ENCODE measurements around the gene MINAR2. TPM values are rescaled to one million over a fixed set of nuclear protein-coding genes. Genes with fewer than 3 reads are reported as not detected.

MINAR2 gene
- total RNA-seq, 1 donor from 2014 or later = not detected

DNA sequence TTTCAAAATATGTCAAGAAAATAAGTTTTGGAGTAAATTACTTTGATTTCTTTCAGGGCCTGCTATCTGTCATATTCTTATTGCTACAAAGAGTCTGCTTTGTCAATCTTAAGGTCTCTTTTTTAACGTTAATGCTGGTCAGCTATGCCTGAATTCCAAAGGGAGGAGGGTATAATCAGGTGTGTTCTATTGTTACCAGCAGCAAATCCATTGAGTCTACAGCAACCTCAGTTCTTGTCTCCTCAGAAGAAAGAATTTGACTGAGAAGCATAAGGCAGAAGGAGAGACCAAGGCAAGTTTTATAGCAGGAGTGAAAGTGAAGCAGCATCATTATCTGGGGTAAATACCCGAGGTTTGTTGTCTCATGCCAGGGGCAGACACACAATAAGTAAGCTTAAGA lies 23.7 kb upstream of the MINAR2 start:
- no peak overlapping the region for H3K4me3 ChIP-seq (ENCODE audit: low read depth, low read length)
- DNase-seq (ENCODE audit: low read depth) = no peak
- TF ChIP-seq, protein P1, sequence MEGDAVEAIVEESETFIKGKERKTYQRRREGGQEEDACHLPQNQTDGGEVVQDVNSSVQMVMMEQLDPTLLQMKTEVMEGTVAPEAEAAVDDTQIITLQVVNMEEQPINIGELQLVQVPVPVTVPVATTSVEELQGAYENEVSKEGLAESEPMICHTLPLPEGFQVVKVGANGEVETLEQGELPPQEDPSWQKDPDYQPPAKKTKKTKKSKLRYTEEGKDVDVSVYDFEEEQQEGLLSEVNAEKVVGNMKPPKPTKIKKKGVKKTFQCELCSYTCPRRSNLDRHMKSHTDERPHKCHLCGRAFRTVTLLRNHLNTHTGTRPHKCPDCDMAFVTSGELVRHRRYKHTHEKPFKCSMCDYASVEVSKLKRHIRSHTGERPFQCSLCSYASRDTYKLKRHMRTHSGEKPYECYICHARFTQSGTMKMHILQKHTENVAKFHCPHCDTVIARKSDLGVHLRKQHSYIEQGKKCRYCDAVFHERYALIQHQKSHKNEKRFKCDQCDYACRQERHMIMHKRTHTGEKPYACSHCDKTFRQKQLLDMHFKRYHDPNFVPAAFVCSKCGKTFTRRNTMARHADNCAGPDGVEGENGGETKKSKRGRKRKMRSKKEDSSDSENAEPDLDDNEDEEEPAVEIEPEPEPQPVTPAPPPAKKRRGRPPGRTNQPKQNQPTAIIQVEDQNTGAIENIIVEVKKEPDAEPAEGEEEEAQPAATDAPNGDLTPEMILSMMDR (conservative IDR thresholded peaks at IDR 0.05; ENCODE audit: low read depth, low read length) = no peak

DNA sequence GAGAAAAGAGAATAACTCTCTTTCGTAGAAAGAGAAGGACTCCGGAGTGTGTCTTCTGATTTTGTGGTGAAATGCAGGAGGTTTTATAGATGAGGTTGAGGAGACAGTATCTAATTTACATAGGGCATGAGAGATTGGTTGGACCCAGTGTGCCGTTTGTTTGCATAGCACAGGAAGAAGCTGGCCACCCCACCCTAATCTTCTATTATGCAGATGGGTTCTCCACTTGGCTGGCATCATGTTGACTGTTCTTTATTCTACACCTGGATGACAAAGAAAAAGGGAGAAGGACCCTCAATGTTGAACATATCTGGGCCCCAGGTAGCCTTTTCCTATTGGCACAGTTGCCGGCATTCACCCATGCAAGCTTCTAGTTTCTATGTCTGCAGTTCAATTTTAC lies 23.2 kb upstream of the MINAR2 start:
- DNase-seq (ENCODE audit: low read depth) = no peak
- H3K4me3 ChIP-seq (ENCODE audit: low read depth, low read length) = no peak overlapping the region
- TF ChIP-seq, protein P1 (conservative IDR thresholded peaks at IDR 0.05; ENCODE audit: low read depth, low read length) = no peak

DNA sequence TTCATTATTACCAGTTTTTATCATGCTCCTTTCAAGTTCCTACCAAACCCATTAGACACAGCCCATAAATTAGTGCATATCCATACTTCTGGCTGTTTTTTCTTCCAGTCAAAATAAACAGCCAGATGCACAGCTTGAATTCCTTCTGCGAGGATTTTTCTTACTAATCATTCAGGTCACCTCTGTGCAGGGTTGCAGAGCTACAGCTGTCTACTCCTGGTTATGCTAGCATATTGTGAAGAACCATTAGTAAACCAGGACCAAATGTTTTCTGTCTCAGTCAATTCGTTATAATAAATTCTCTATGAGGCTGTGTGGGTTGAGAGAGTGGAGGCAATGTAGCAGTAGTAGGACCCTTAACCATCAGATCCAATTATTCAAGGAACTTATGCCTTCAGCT lies 8.1 kb upstream of the MINAR2 start:
- TF ChIP-seq, protein P1 (conservative IDR thresholded peaks at IDR 0.05; ENCODE audit: low read depth, low read length) = no peak
- no peak overlapping the region for H3K4me3 ChIP-seq (ENCODE audit: low read depth, low read length)
- DNase-seq (ENCODE audit: low read depth) = no peak

DNA sequence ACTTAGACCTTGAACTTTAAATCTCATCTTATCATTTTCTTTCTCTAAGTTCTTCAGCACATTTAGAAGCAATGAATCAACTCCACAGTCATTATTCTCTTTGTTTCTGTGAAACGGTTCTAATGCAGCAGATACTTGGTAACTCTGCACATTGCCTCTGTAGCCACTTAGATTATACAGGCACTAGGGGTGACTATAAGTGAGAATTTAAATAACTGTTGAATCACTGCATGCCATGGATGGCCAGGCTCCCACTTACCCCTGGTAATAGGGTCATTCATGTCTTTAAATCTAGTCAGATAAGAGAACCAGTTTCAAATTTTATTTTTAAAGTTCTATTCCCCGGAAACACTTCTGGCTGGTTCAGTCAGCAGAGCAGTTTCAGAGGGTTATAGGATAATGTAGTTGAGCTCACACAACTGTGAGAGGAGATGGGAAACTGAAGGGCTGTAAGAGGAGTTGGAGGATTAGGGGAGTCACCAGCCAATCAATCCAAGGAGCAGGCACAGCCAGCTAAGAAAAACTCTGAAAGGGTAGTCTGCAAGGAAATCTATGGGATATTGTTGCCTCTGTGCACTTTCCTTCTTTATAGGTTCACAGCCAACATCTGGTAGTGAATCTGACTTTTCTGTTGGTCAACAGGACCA lies 4.2 kb upstream of the MINAR2 start:
- DNase-seq (ENCODE audit: low read depth) = no peak
- H3K4me3 ChIP-seq (ENCODE audit: low read depth, low read length) = no peak overlapping the region
- TF ChIP-seq, protein P1 (conservative IDR thresholded peaks at IDR 0.05; ENCODE audit: low read depth, low read length) = no peak

DNA sequence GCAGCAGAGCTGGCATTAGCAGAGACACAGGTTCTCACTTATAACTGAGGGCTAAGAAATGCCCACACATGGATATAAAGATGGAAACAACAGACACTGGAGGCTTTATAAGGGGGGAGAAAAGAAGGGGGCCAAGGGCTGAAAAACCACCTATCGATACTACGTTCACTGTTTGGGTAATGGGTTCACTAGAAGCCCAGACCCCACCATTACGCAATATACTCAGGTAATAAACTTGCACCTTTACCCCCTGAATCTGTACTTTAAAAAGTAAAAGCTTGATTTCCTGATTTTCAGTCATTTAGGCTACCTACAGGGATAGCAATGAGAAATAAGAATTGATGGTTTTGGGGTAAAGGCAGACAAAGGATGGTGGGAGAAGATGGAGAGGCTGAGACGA lies 1.9 kb upstream of the MINAR2 start:
- TF ChIP-seq, protein P1 (conservative IDR thresholded peaks at IDR 0.05; ENCODE audit: low read depth, low read length) = no peak
- H3K4me3 ChIP-seq (ENCODE audit: low read depth, low read length) = no peak overlapping the region
- DNase-seq (ENCODE audit: low read depth) = no peak

DNA sequence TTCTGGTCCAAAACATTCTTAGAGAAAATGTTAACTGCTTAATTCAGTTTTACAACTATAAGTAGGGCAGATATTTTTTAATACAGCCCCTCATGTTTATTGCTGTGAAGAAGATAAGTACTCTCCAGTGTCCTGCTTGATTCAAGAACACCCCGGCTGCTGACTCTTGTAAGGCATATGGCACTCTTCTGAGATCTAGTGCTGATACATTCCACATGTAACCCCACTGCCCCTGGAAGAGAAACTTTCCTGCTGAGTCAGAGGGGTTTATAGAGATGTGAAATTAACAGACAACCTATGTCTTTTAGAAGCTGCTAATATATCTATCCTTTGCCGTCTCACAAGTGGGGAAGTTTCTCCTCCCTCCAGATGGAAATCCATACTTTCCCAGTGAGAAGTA lies 1.0 kb upstream of the MINAR2 start:
- no peak for DNase-seq (ENCODE audit: low read depth)
- TF ChIP-seq, protein P1 (conservative IDR thresholded peaks at IDR 0.05; ENCODE audit: low read depth, low read length) = no peak
- H3K4me3 ChIP-seq (ENCODE audit: low read depth, low read length) = no peak overlapping the region

All from epithelial cell of proximal tubule (primary cell).